Esophagus muscularis mucosa (tissue), 3 donors: Measurements from ENCODE around the gene EFCAB11.

Experiments
- CTCF ChIP-seq, 3 experiments: fragments of 200-600 bp in 2 of 3; fragments of 450-650 bp in 1 of 3; sonication (generic) in 2 of 3; IDR thresholded peaks; one replicate each; pipeline ENCODE4 v1.5.1; 2017 to 2019; ENCODE audit warnings: antibody characterized with exemption in 3 of 3, mild to moderate bottlenecking in 2 of 3, moderate library complexity in 1 of 3
- POLR2A ChIP-seq: fragments of 450-650 bp; IDR thresholded peaks from one replicate; pipeline ENCODE4 v1.6.1; 2017; ENCODE audit warnings: antibody characterized with exemption, moderate library complexity, mild to moderate bottlenecking, low read depth

GRCh38 chr14:89750281-89750755 lies 204.2 kb downstream of the EFCAB11 start:
- TF ChIP-seq CTCF (IDR thresholded peaks at IDR 0.05) (no peak), POLR2A (no peak)
